GM23248 (cell line): ENCODE results near the gene SLC26A8. TPM values are rescaled to one million over a fixed set of nuclear protein-coding genes. Genes with fewer than 3 reads are reported as not detected.

Source experiments
- DNase-seq: peaks from one replicate; pipeline ENCODE4 v3.0.0-alpha.2; 2015
- H2AFZ ChIP-seq: fragments of 200-600 bp; sonication (generic); 2 replicates; pipeline ENCODE4 v1.6.1; 2016; ENCODE audit warnings: antibody characterized with exemption
- H3F3A ChIP-seq: fragments of 200-600 bp; sonication (generic); 2 replicates; pipeline ENCODE4 v1.6.1; 2016; ENCODE audit warnings: mild to moderate bottlenecking, antibody characterized with exemption, mixed run types; ENCODE audit not compliant: insufficient read depth
- H3K27ac ChIP-seq: fragments of 200-600 bp; sonication (generic); 2 replicates; pipeline ENCODE4 v1.5.1; 2016; ENCODE audit warnings: mild to moderate bottlenecking
- H3K27me3 ChIP-seq: fragments of 200-600 bp; sonication (generic); replicated peaks from 2 replicates; pipeline ENCODE4 v1.6.1; 2016; ENCODE audit warnings: mild to moderate bottlenecking; ENCODE audit not compliant: insufficient read depth
- H3K36me3 ChIP-seq: fragments of 200-600 bp; sonication (generic); 2 replicates; pipeline ENCODE4 v1.6.1; 2016; ENCODE audit warnings: low read depth, mild to moderate bottlenecking
- H3K4me1 ChIP-seq: fragments of 200-600 bp; sonication (generic); 2 replicates; pipeline ENCODE4 v1.6.1; 2016; ENCODE audit warnings: mild to moderate bottlenecking; ENCODE audit not compliant: insufficient read depth
- H3K4me2 ChIP-seq: fragments of 200-600 bp; sonication (generic); one replicate; pipeline ENCODE4 v1.6.1; 2016; ENCODE audit warnings: mild to moderate bottlenecking; ENCODE audit not compliant: unreplicated experiment
- H3K4me3 ChIP-seq: fragments of 200-600 bp; sonication (generic); 2 replicates; pipeline ENCODE4 v1.5.1; 2016; ENCODE audit warnings: mild to moderate bottlenecking
- H3K79me2 ChIP-seq: fragments of 200-600 bp; sonication (generic); 2 replicates; pipeline ENCODE4 v1.6.1; 2016; ENCODE audit warnings: mild to moderate bottlenecking; ENCODE audit not compliant: insufficient read depth
- H3K9ac ChIP-seq: fragments of 200-600 bp; sonication (generic); 2 replicates; pipeline ENCODE4 v1.6.1; 2016; ENCODE audit warnings: mild to moderate bottlenecking
- H3K9me2 ChIP-seq: fragments of 200-600 bp; sonication (generic); 2 replicates; pipeline ENCODE4 v1.6.1; 2016; ENCODE audit warnings: mixed run types, mild to moderate bottlenecking, moderate library complexity; ENCODE audit not compliant: insufficient read depth
- H3K9me3 ChIP-seq: fragments of 200-600 bp; sonication (generic); one replicate; pipeline ENCODE4 v1.6.1; 2017; ENCODE audit warnings: low read depth
- H4K20me1 ChIP-seq: fragments of 200-600 bp; sonication (generic); 2 replicates; pipeline ENCODE4 v1.6.0; 2016; ENCODE audit not compliant: insufficient read depth
- EZH2 ChIP-seq: fragments of 200-600 bp; sonication (generic); IDR thresholded peaks from 2 replicates; pipeline ENCODE4 v1.6.1; 2018; ENCODE audit warnings: antibody characterized with exemption, mild to moderate bottlenecking; ENCODE audit not compliant: insufficient read depth, poor library complexity, severe bottlenecking
- EZH2phosphoT487 ChIP-seq: fragments of 200-600 bp; sonication (generic); IDR thresholded peaks from 2 replicates; pipeline ENCODE4 v1.6.1; 2018; ENCODE audit warnings: antibody characterized with exemption, moderate library complexity, mild to moderate bottlenecking, low read depth; ENCODE audit not compliant: insufficient read depth
- WGBS, 2 experiments: methylation state at CpG; one replicate each; pipeline ENCODE4 v1.1.6; 2015 to 2017; ENCODE audit warnings: low lambda C conversion rate in 2 of 2, low coverage in 1 of 2; ENCODE audit errors: missing lambda C conversion rate in 2 of 2; 5-methylcytosine and 5-hydroxymethylcytosine counted together
- in situ Hi-C: fragments of 300-500 bp; cut with MboI; formaldehyde crosslinking; loops from 2 replicates; pipeline ENCODE4 v1.15.0; 2020
- polyA plus RNA-seq: library from polyadenylated mRNA; unstranded; fragments of >200 nt; fragmentation: Nextera tagmentation; extraction: Ambion mirVana; gene quantifications from 2 replicates; pipeline ENCODE4 v1.2.1, GENCODE V29; 2016
- total RNA-seq: library from RNA; depleted of rRNA; stranded (reverse); fragments of >200 nt; shearing (Covaris generic); gene quantifications from 2 replicates; pipeline ENCODE4 v1.2.3, GENCODE V29; 2014

SLC26A8 gene
- total and polyA plus RNA-seq, 2 experiments from 2014 or later, result not detected

DNA sequence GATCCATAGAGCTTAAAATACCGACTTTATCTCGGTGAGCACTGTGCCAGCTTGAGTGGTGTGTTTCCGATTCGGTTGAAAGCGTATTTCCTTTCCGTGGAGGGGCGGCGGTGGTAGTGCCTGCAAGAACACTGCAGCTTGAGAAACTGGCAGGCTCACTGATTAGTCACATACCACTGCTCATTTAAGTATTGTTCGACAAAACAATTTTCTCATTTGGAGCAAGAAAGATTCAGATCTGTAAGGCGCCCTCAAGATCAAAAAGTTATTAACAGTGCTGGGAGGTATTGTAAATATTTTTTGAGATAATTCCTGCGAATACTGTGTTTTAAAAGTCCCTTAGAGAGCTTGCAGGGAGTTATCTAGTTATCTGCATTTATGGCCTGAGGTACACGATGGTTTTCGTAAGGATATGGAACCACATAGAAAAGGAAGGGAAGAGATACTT is 4.5 kb upstream of the SLC26A8 start:
- 1 to 2% methylated on average over 13 of the region's 13 CpGs for WGBS, 2 experiments
- peaks cover 37% of the 10 kb centered on the region for H3F3A ChIP-seq
- no peaks in the 10 kb centered on the region for H3K9me3 ChIP-seq
- peak overlapping the region; percentile 85 for H2AFZ ChIP-seq
- peak; percentile 92 for DNase-seq
- peaks cover 59% of the 10 kb centered on the region for H3K79me2 ChIP-seq
- no peak for TF ChIP-seq EZH2
- TF ChIP-seq EZH2phosphoT487, result no peak
- no peaks in the 10 kb centered on the region for H3K36me3 ChIP-seq
- peaks cover 21% of the 10 kb centered on the region for H3K4me1 ChIP-seq
- peaks cover 7% of the 10 kb centered on the region; the same call in 1 of the 2 replicates for H4K20me1 ChIP-seq
- H3K27ac ChIP-seq, result peak overlapping the region; percentile 83
- H3K9me2 ChIP-seq, result no peaks in the 10 kb centered on the region
- peak overlapping the region; percentile 89 for H3K4me2 ChIP-seq
- H3K4me3 ChIP-seq, result peak overlapping the region; percentile 78
- H3K27me3 ChIP-seq, result no peaks in the 10 kb centered on the region
- in situ Hi-C loops, result no loop called here
- H3K9ac ChIP-seq, result peak overlapping the region; percentile 87

DNA sequence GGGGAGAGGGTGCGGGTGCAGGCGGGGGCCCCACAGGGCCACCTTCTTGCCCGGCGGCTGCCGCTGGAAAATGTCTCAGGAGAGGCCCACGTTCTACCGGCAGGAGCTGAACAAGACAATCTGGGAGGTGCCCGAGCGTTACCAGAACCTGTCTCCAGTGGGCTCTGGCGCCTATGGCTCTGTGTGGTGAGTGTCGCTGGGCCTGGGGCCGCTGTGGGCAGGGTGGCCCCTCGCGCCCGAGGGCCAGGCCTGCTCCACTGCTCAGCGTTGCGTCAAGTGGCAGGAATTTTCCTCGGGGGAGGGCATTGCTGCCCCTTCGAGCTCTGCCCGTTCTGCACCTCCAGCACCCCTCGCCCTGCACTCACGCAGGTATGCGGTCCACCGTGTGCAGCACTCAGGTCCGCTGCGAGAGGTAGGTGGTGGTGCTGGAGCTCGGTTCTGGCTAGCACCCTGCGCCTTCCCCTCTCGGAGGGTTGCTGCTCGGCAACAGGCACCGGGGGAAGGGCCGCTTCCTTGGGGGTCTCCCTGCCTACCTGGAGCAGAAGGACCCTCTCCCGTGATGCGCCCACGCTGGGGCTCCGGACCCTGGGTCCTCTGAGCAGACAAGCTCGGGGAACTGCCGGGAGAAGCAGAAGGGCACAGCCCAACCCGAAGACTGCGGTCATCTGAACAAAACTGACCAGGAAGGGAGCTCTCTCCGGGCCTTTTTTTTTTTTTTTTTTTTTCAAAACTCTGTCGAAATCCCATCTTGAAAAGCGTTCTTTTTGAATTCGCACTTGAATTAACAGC is 3.8 kb upstream of the SLC26A8 start:
- DNase-seq, result peak; percentile 60
- H3K27me3 ChIP-seq, result no peaks in the 10 kb centered on the region
- peak overlapping the region; percentile 83 for H3K27ac ChIP-seq
- in situ Hi-C loops, result no loop called here
- H3K79me2 ChIP-seq, result peaks cover 53% of the 10 kb centered on the region
- WGBS, 2 experiments, result 1% methylated on average over 38 to 39 of the region's 44 CpGs
- peak overlapping the region; percentile 89 for H3K4me2 ChIP-seq
- peaks cover 21% of the 10 kb centered on the region for H3K4me1 ChIP-seq
- no peaks in the 10 kb centered on the region for H3K36me3 ChIP-seq
- H3K9me2 ChIP-seq, result no peaks in the 10 kb centered on the region
- peak overlapping the region; percentile 87 for H3K9ac ChIP-seq
- peaks cover 7% of the 10 kb centered on the region; the same call in 1 of the 2 replicates for H4K20me1 ChIP-seq
- no peaks in the 10 kb centered on the region for H3K9me3 ChIP-seq
- H3K4me3 ChIP-seq, result peak overlapping the region; percentile 78
- no peak for TF ChIP-seq EZH2phosphoT487
- peak overlapping the region; percentile 85 for H2AFZ ChIP-seq
- H3F3A ChIP-seq, result peaks cover 37% of the 10 kb centered on the region

DNA sequence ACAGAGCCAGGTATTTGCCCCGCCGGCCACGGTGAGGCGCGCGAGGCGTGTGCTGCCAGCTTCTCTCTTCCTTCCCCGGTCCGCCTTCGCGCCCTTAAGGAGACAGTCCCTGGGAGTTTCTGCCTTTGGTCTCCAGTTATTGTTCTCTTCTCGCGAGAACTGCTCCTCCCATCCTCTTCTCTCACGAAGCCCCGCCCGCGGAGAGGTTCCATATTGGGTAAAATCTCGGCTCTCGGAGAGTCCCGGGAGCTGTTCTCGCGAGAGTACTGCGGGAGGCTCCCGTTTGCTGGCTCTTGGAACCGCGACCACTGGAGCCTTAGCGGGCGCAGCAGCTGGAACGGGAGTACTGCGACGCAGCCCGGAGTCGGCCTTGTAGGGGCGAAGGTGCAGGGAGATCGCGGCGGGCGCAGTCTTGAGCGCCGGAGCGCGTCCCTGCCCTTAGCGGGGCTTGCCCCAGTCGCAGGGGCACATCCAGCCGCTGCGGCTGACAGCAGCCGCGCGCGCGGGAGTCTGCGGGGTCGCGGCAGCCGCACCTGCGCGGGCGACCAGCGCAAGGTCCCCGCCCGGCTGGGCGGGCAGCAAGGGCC is 3.2 kb upstream of the SLC26A8 start, which contains the start of gene MAPK14:
MAPK14 (plus strand) TSS at position 308 of the 587 bp plus-strand sequence. CDS start 350 bp downstream, outside the sequence.
- peaks cover 21% of the 10 kb centered on the region for H3K4me1 ChIP-seq
- no peaks in the 10 kb centered on the region for H3K9me3 ChIP-seq
- peaks cover 46% of the 10 kb centered on the region for H3K79me2 ChIP-seq
- 0 to 1% methylated on average over 57 to 58 of the region's 62 CpGs for WGBS, 2 experiments
- no peaks in the 10 kb centered on the region for H3K9me2 ChIP-seq
- peak within 1 kb of the TSS; percentile 89 for H3K4me2 ChIP-seq
- H3K9ac ChIP-seq, result peak within 1 kb of the TSS; percentile 87
- H3K27me3 ChIP-seq, result no peaks in the 10 kb centered on the region
- DNase-seq, result peak; percentile 100
- peak within 1 kb of the TSS; percentile 78 for H3K4me3 ChIP-seq
- H3K27ac ChIP-seq, result peak within 1 kb of the TSS; percentile 83
- no peak for TF ChIP-seq EZH2phosphoT487
- TF ChIP-seq EZH2, result no peak
- H2AFZ ChIP-seq, result peak within 1 kb of the TSS; percentile 85
- peaks cover 7% of the 10 kb centered on the region; the same call in 1 of the 2 replicates for H4K20me1 ChIP-seq
- H3K36me3 ChIP-seq, result no peaks in the 10 kb centered on the region
- in situ Hi-C loops, result no loop called here
- H3F3A ChIP-seq, result peaks cover 37% of the 10 kb centered on the region

DNA sequence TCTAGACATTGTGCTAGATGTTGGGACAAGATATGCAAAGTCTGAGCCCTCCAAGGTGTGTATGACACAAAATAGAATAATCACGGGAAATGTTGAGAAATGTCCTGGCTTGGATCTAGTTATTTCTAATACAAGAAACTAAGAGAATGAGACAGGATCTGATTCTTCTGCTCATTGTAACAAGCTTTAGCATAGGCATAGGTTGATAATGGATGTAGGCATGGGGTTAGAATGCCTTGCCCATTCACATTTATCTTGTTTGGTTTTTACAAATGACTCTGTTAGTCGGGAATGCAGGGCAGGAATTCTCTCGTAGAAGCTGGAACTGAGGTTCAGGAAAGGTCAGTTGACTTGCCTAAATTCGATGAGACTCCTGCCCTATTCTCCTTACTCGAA is 1.5 kb upstream of the SLC26A8 start:
- Histone ChIP-seq H3K79me2 (peaks cover 29% of the 10 kb centered on the region), H3K36me3 (no peaks in the 10 kb centered on the region), H3K27ac (no peak overlapping the region; the same call in 1 of the 2 replicates), H2AFZ (peak overlapping the region; percentile 44), H3K27me3 (no peaks in the 10 kb centered on the region), H3K4me2 (peak overlapping the region; percentile 51), H3K9ac (peak overlapping the region; percentile 0; the same call in 1 of the 2 replicates), H3K9me3 (no peaks in the 10 kb centered on the region), H3F3A (peaks cover 37% of the 10 kb centered on the region), H3K4me1 (peaks cover 21% of the 10 kb centered on the region), H3K4me3 (no peak overlapping the region), H4K20me1 (0 out of 2 replicates have a peak, but pooled peaks cover 2% of the 10 kb centered on the region), H3K9me2 (no peaks in the 10 kb centered on the region)
- TF ChIP-seq EZH2, result no peak
- no peak for TF ChIP-seq EZH2phosphoT487
- WGBS, 2 experiments, result 35 to 40% methylated on average over 5 of the region's 5 CpGs
- in situ Hi-C loops, result no loop called here
- peak; percentile 51 for DNase-seq
